K562 (cell line): Measurements from ENCODE around the gene MARCKSL1. TPM values are rescaled to one million over a fixed set of nuclear protein-coding genes. Genes with fewer than 3 reads are reported as not detected.
A peak's percentile ranks its signal among the peaks of the same experiment; 100 is the strongest.

Source experiments
- BRCA1 ChIP-seq, 2 experiments: fragments of 450-650 bp in 1 of 2; sonication (generic) in 1 of 2; formaldehyde crosslinking in 1 of 2; IDR thresholded peaks; 2 replicates each; pipeline versions ENCODE4 v1.5.0 to v1.6.1; 2017 to 2020; ENCODE audit warnings: mild to moderate bottlenecking in 1 of 2, missing genetic modification reagents in 1 of 2
- DNMT1 ChIP-seq: fragments of 450-650 bp; IDR thresholded peaks from 2 replicates; pipeline ENCODE4 v1.6.1; 2016; ENCODE audit warnings: antibody characterized with exemption, mild to moderate bottlenecking
- SMAD4 ChIP-seq: fragments of 250-450 bp; sonication (Bioruptor Pico); conservative IDR thresholded peaks from 2 replicates; pipeline ENCODE4 v1.8.0; 2021; ENCODE audit warnings: inconsistent platforms, mild to moderate bottlenecking, moderate library complexity
- TEAD1 ChIP-seq, 2 experiments: fragments of 450-650 bp in 1 of 2; sonication (generic) in 1 of 2; formaldehyde crosslinking; IDR thresholded peaks; 2 replicates each; pipeline versions ENCODE4 v1.4.0 to v1.8.0; 2020 to 2022; ENCODE audit warnings: mild to moderate bottlenecking in 2 of 2, missing genetic modification reagents in 1 of 2
- polyA plus RNA-seq, 8 experiments: library from polyadenylated mRNA; depleted of rRNA in 4 of 8; stranded (reverse) in 5 of 8; unstranded in 3 of 8; fragments of >200 nt; fragmentation: Nextera tagmentation in 2 of 8; fragmentation: Illumina TruSeq in 1 of 8; extraction: Ambion mirVana in 2 of 8; extraction: Trizol in 1 of 8; gene quantifications; 2 replicates each; pipeline versions ENCODE4 v1.2.1 to v1.2.3, GENCODE V29; 2011 to 2014; ENCODE audit warnings: inconsistent platforms in 1 of 8, missing spikeins in 1 of 8
- total RNA-seq, 7 experiments: library from RNA; depleted of rRNA in 6 of 7; stranded (reverse); fragments of >200 nt in 6 of 7; fragmentation: Illumina TruSeq in 2 of 7; extraction: Trizol in 2 of 7; gene quantifications; 2 replicates each; pipeline versions ENCODE4 v1.2.1 to v1.2.3, GENCODE V29; 2011 to 2021; ENCODE audit warnings: low replicate concordance in 1 of 7
- TF ChIP-seq, protein P1 (sequence below): fragments of 450-650 bp; IDR thresholded peaks from 2 replicates; pipeline ENCODE4 v1.6.1; 2017; ENCODE audit warnings: antibody characterized with exemption, mild to moderate bottlenecking
- TF ChIP-seq, protein P2 (sequence below), 2 experiments: IDR thresholded peaks in 1 of 2; conservative IDR thresholded peaks in 1 of 2; 2 replicates each; pipeline ENCODE4 v1.6.1; 2016; ENCODE audit warnings: low read depth in 2 of 2, mild to moderate bottlenecking in 1 of 2, missing compliant biosample characterization in 1 of 2, missing genetic modification characterization in 1 of 2, moderate library complexity in 1 of 2

MARCKSL1 gene
- total and polyA plus RNA-seq, 9 of the 15 experiments (the other 6 are each of a cell fraction or from before 2014, with no cell fraction given), result 14.7 to 325 (median 155) TPM

DNA sequence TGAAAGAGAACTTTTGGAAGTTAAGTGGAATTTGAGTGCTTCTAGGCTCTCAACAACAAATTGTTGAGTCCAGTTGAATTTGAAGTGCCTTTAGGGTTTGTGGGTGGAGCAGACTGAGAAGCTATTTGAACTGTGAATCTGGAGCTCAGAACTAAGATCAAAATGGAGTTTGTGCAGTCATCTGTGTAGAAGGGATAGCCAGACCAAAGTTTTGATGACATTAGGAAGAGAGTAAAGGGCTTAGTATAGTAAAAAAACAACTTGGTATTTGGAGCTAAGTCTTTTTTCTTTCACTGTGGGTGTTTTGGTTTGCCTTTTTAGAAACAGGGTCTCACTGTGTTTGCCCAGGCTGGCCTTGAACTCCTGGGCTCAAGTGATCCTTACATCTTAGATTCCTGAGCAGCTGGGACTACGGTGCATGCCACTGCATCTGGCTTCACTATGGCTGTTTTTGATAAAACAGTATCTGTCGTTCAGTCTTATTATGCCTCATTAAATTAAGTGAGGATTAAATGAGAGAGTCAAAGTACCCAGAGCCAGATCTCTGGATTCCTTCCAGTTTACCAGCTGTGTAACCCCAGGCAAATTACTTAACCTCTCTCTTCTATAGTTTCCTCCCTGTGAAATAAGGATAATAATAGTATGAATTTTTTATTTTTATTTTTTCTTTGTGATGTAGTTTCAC lies 24.2 kb downstream of the MARCKSL1 start (continued):
- TF ChIP-seq, protein P1, sequence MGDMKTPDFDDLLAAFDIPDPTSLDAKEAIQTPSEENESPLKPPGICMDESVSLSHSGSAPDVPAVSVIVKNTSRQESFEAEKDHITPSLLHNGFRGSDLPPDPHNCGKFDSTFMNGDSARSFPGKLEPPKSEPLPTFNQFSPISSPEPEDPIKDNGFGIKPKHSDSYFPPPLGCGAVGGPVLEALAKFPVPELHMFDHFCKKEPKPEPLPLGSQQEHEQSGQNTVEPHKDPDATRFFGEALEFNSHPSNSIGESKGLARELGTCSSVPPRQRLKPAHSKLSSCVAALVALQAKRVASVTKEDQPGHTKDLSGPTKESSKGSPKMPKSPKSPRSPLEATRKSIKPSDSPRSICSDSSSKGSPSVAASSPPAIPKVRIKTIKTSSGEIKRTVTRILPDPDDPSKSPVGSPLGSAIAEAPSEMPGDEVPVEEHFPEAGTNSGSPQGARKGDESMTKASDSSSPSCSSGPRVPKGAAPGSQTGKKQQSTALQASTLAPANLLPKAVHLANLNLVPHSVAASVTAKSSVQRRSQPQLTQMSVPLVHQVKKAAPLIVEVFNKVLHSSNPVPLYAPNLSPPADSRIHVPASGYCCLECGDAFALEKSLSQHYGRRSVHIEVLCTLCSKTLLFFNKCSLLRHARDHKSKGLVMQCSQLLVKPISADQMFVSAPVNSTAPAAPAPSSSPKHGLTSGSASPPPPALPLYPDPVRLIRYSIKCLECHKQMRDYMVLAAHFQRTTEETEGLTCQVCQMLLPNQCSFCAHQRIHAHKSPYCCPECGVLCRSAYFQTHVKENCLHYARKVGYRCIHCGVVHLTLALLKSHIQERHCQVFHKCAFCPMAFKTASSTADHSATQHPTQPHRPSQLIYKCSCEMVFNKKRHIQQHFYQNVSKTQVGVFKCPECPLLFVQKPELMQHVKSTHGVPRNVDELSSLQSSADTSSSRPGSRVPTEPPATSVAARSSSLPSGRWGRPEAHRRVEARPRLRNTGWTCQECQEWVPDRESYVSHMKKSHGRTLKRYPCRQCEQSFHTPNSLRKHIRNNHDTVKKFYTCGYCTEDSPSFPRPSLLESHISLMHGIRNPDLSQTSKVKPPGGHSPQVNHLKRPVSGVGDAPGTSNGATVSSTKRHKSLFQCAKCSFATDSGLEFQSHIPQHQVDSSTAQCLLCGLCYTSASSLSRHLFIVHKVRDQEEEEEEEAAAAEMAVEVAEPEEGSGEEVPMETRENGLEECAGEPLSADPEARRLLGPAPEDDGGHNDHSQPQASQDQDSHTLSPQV, result peak; percentile 93
- peak; percentile 21; the same call in 1 of the 2 replicates for TF ChIP-seq SMAD4
- TF ChIP-seq, protein P2, sequence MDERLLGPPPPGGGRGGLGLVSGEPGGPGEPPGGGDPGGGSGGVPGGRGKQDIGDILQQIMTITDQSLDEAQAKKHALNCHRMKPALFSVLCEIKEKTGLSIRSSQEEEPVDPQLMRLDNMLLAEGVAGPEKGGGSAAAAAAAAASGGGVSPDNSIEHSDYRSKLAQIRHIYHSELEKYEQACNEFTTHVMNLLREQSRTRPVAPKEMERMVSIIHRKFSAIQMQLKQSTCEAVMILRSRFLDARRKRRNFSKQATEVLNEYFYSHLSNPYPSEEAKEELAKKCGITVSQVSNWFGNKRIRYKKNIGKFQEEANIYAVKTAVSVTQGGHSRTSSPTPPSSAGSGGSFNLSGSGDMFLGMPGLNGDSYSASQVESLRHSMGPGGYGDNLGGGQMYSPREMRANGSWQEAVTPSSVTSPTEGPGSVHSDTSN (CRISPR knock-in tag; IDR thresholded peaks at IDR 0.05; ENCODE audit: low read depth), result no peak
- TF ChIP-seq, protein P2 (tag; conservative IDR thresholded peaks at IDR 0.05; ENCODE audit: low read depth), result peak; percentile 31; the same call in 1 of the 2 replicates
- TF ChIP-seq TEAD1 (CRISPR knock-in tag; IDR thresholded peaks at IDR 0.05), result peak in 1 of 2 experiments; percentile 46; a peak in 1 of 4 replicates
- no peak for TF ChIP-seq DNMT1
- no peak for TF ChIP-seq BRCA1 (IDR thresholded peaks at IDR 0.05)
- no peak for TF ChIP-seq BRCA1 (CRISPR knock-in tag; IDR thresholded peaks at IDR 0.05)
